GM12878 (cell line): ENCODE data around the gene HES7. TPM values are rescaled to one million over a fixed set of nuclear protein-coding genes. Genes with fewer than 3 reads are reported as not detected.

Experiments used
- BCLAF1 ChIP-seq: fragments of 450-650 bp; IDR thresholded peaks from 2 replicates; pipeline ENCODE4 v1.6.1; 2017; ENCODE audit warnings: antibody characterized with exemption, mild to moderate bottlenecking, moderate library complexity
- BHLHE40 ChIP-seq, 2 experiments: fragments of 450-650 bp in 1 of 2; IDR thresholded peaks; 2 replicates each; pipeline ENCODE4 v1.6.1; 2011 to 2017; ENCODE audit warnings: low read depth in 2 of 2, borderline replicate concordance in 1 of 2, improper control_type of control experiment in 1 of 2, low read length in 1 of 2, mild to moderate bottlenecking in 1 of 2
- EP300 ChIP-seq, 2 experiments: fragments of 150-350 bp in 1 of 2; IDR thresholded peaks; 2 replicates each; pipeline ENCODE4 v1.6.1; 2011 to 2012; ENCODE audit warnings: low read depth in 2 of 2, low read length in 2 of 2, borderline replicate concordance in 1 of 2, improper control_type of control experiment in 1 of 2, inconsistent platforms in 1 of 2; ENCODE audit not compliant: control insufficient read depth in 1 of 2
- ESRRA ChIP-seq: IDR thresholded peaks from 2 replicates; pipeline ENCODE4 v1.6.1; 2012; ENCODE audit warnings: mild to moderate bottlenecking, low read length, improper control_type of control experiment
- FOXM1 ChIP-seq: IDR thresholded peaks from 2 replicates; pipeline ENCODE4 v1.6.1; 2012; ENCODE audit warnings: low read depth, mild to moderate bottlenecking, inconsistent platforms, low read length, moderate library complexity
- JUND ChIP-seq: IDR thresholded peaks from 2 replicates; pipeline ENCODE4 v1.6.1; 2012; ENCODE audit warnings: low read depth, mild to moderate bottlenecking, low read length, improper control_type of control experiment, moderate library complexity
- MEF2B ChIP-seq: fragments of 450-650 bp; IDR thresholded peaks from 2 replicates; pipeline ENCODE4 v1.6.1; 2018; ENCODE audit warnings: mild to moderate bottlenecking, moderate library complexity; ENCODE audit not compliant: partially characterized antibody, poor library complexity, severe bottlenecking
- MTA2 ChIP-seq: fragments of 450-650 bp; IDR thresholded peaks from 2 replicates; pipeline ENCODE4 v1.6.1; 2016; ENCODE audit warnings: low read depth, mild to moderate bottlenecking, moderate library complexity
- MYB ChIP-seq: fragments of 150-350 bp; IDR thresholded peaks from 2 replicates; pipeline ENCODE4 v1.6.1; 2014; ENCODE audit warnings: mild to moderate bottlenecking, low read depth, low read length, borderline replicate concordance
- MYC ChIP-seq: IDR thresholded peaks from 2 replicates; pipeline ENCODE4 v1.6.1; 2011; ENCODE audit warnings: mild to moderate bottlenecking, low read length, moderate library complexity, inconsistent platforms; ENCODE audit not compliant: insufficient read depth, insufficient replicate concordance, insufficient read length, severe bottlenecking
- NKRF ChIP-seq: fragments of 450-650 bp; conservative IDR thresholded peaks from 2 replicates; pipeline ENCODE4 v1.6.1; 2017; ENCODE audit warnings: mild to moderate bottlenecking, moderate library complexity
- NR2C1 ChIP-seq: fragments of 450-650 bp; IDR thresholded peaks from 2 replicates; pipeline ENCODE4 v1.6.1; 2017; ENCODE audit warnings: antibody characterized with exemption, mild to moderate bottlenecking, moderate library complexity
- PAX5 ChIP-seq: IDR thresholded peaks from 2 replicates; pipeline ENCODE4 v1.6.1; 2011; ENCODE audit warnings: low read depth, low read length, borderline replicate concordance
- PAX8 ChIP-seq: fragments of 450-650 bp; IDR thresholded peaks from 2 replicates; pipeline ENCODE4 v1.6.1; 2017; ENCODE audit warnings: mild to moderate bottlenecking, moderate library complexity
- RFX5 ChIP-seq: IDR thresholded peaks from 2 replicates; pipeline ENCODE4 v1.6.1; 2011; ENCODE audit warnings: low read depth, low read length, improper control_type of control experiment
- SMAD5 ChIP-seq: IDR thresholded peaks from 2 replicates; pipeline ENCODE4 v1.6.1; 2016; ENCODE audit warnings: antibody characterized with exemption, low read depth
- SMARCA5 ChIP-seq: fragments of 450-650 bp; IDR thresholded peaks from 2 replicates; pipeline ENCODE4 v1.6.1; 2017; ENCODE audit warnings: mild to moderate bottlenecking
- SP1 ChIP-seq: IDR thresholded peaks from one replicate; pipeline ENCODE4 v1.6.1; 2011; ENCODE audit warnings: low read depth, low read length
- SUZ12 ChIP-seq: fragments of 200-600 bp; sonication (generic); IDR thresholded peaks from one replicate; pipeline ENCODE4 v1.6.1; 2018; ENCODE audit warnings: antibody characterized with exemption, mild to moderate bottlenecking; ENCODE audit not compliant: unreplicated experiment
- TCF3 ChIP-seq: IDR thresholded peaks from 2 replicates; pipeline ENCODE4 v1.6.1; 2012; ENCODE audit warnings: low read depth, mild to moderate bottlenecking, low read length, borderline replicate concordance; ENCODE audit not compliant: insufficient read depth
- ZBTB4 ChIP-seq: fragments of 450-650 bp; formaldehyde crosslinking; IDR thresholded peaks from 2 replicates; pipeline ENCODE4 v1.4.0; 2022; ENCODE audit warnings: mild to moderate bottlenecking, moderate library complexity
- ZNF274 ChIP-seq: IDR thresholded peaks from one replicate; pipeline ENCODE4 v1.8.0; 2011; ENCODE audit not compliant: insufficient read length, insufficient read depth
- ZNF384 ChIP-seq: IDR thresholded peaks from 2 replicates; pipeline ENCODE4 v1.6.1; 2012; ENCODE audit warnings: low read depth, mild to moderate bottlenecking, low read length, improper control_type of control experiment, borderline replicate concordance
- polyA plus RNA-seq, 11 experiments: library from polyadenylated mRNA; depleted of rRNA in 4 of 11; unstranded in 6 of 11; stranded (reverse) in 5 of 11; fragments of >200 nt; fragmentation: Nextera tagmentation in 4 of 11; fragmentation: Illumina TruSeq in 1 of 11; extraction: Ambion mirVana in 4 of 11; extraction: Trizol in 1 of 11; gene quantifications; 1 replicate in 1 of 11; 2 replicates in 10 of 11; pipeline versions ENCODE4 v1.2.1 to v1.2.3, GENCODE V29; 2011 to 2016; ENCODE audit warnings: inconsistent platforms in 2 of 11, missing spikeins in 2 of 11, low read depth in 1 of 11
- total RNA-seq, 4 experiments: library from RNA; depleted of rRNA in 3 of 4; stranded (reverse); fragments of >200 nt in 3 of 4; fragmentation: Illumina TruSeq in 1 of 4; extraction: Trizol in 1 of 4; gene quantifications; 2 replicates each; pipeline versions ENCODE4 v1.2.1 to v1.2.3, GENCODE V29; 2013 to 2021

HES7 gene
- total and polyA plus RNA-seq, 10 of the 15 experiments (the other 5 are each of a cell fraction or from before 2014, with no cell fraction given), result 0.07 to 1.3 (median 0.63) TPM; not detected in 4

DNA sequence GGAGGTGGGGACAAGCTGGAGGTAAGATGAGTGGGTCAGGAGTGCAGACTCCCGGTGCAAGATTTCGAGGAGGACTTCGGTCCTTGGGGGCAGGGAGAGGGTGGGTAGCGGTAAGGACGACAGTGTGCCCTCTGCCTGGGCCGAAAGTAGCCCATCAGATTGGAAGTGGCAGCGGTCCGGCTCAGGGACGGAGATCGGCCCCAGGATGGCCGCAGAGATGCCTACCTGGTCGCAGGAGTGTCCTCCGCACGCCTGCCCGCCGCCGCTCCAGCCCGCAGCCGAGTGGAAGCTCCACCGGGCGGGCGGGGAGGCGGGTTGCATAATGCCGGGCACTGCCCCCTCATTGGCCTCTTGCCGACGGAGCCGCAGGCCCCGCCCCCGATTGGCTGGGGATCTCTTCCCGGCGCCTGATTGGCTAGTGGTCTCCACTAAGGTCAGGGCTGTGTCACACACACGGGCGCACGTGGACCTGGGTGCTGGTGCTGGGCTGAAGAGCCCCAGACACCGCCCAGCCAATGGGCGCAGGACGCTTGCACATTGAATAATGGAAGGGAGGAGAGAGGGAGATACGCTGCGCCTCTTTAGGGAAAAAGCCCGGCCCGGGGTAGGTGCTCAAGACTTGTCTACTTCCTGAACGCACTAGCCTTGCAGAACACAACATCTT, 28.3 kb upstream of the HES7 start, which contains the start of gene PER1 (continued):
- TF ChIP-seq BCLAF1, result no peak
- no peak for TF ChIP-seq NR2C1
- TF ChIP-seq MYB, result no peak
- no peak for TF ChIP-seq MTA2
- TF ChIP-seq MEF2B, result peak; percentile 66
- TF ChIP-seq EP300 (IDR thresholded peaks at IDR 0.05; ENCODE audit: borderline replicate concordance in 1 of 2, control insufficient read depth in 1 of 2, low read depth in 2 of 2, low read length in 2 of 2), result no peak
- TF ChIP-seq BHLHE40 (IDR thresholded peaks at IDR 0.05; ENCODE audit: borderline replicate concordance in 1 of 2, low read depth in 2 of 2, low read length in 1 of 2), result peak; percentile 83 to 92
- no peak for TF ChIP-seq SMARCA5
- no peak for TF ChIP-seq ESRRA
- no peak for TF ChIP-seq ZNF274
- TF ChIP-seq TCF3, result no peak
- TF ChIP-seq SP1, result peak; percentile 81
- no peak for TF ChIP-seq PAX8
- no peak for TF ChIP-seq ZBTB4 (CRISPR knock-in tag)
- no peak for TF ChIP-seq FOXM1
- peak; percentile 52 for TF ChIP-seq NKRF
- peak; percentile 44; the same call in 1 of the 2 replicates for TF ChIP-seq RFX5
- no peak for TF ChIP-seq SUZ12
- no peak for TF ChIP-seq SMAD5
- no peak for TF ChIP-seq ZNF384
- TF ChIP-seq PAX5, result no peak
- no peak for TF ChIP-seq JUND
- no peak for TF ChIP-seq MYC
